CD14-positive monocyte (primary cell): ENCODE measurements around the gene DOK6. TPM values are rescaled to one million over a fixed set of nuclear protein-coding genes. Genes with fewer than 3 reads are reported as not detected.

Experiments
- DNase-seq, 3 donors: peaks; one replicate each; pipeline ENCODE4 v3.0.0-alpha.2; 2011 to 2022
- H2AFZ ChIP-seq: 2 replicates; pipeline ENCODE4 v1.6.0; 2012; ENCODE audit warnings: mild to moderate bottlenecking, low read depth, low read length, inconsistent platforms; ENCODE audit not compliant: insufficient read depth, poor library complexity, severe bottlenecking
- H3K27ac ChIP-seq, 2 donors: 1 replicate in 1 of 2; 2 replicates in 1 of 2; pipeline ENCODE4 v1.5.1; 2012 to 2013; ENCODE audit warnings: low read length in 2 of 2, control low read depth in 1 of 2, inconsistent platforms in 1 of 2, low read depth in 1 of 2, mild to moderate bottlenecking in 1 of 2
- H3K27me3 ChIP-seq, 2 donors: one replicate each; pipeline versions ENCODE4 v1.6.0 to v1.6.1; 2011 to 2013; ENCODE audit warnings: low read length in 2 of 2; ENCODE audit not compliant: control insufficient read depth in 2 of 2, insufficient read depth in 2 of 2
- H3K36me3 ChIP-seq, 2 donors: replicated peaks in 1 of 2; 1 replicate in 1 of 2; 2 replicates in 1 of 2; pipeline versions ENCODE4 v1.5.1 to v1.6.1; 2012 to 2013; ENCODE audit warnings: low read length in 2 of 2, control low read depth in 1 of 2, inconsistent platforms in 1 of 2, mild to moderate bottlenecking in 1 of 2; ENCODE audit not compliant: insufficient read depth in 2 of 2, control insufficient read depth in 1 of 2
- H3K4me1 ChIP-seq, 2 donors: 1 replicate in 1 of 2; 2 replicates in 1 of 2; pipeline versions ENCODE4 v1.5.1 to v1.6.1; 2012 to 2013; ENCODE audit warnings: low read length in 2 of 2, control low read depth in 1 of 2, inconsistent platforms in 1 of 2, mild to moderate bottlenecking in 1 of 2, moderate library complexity in 1 of 2; ENCODE audit not compliant: insufficient read depth in 2 of 2, control insufficient read depth in 1 of 2
- H3K4me2 ChIP-seq: replicated peaks from 2 replicates; pipeline ENCODE3; 2012; ENCODE audit warnings: low read length, moderate library complexity, mild to moderate bottlenecking; ENCODE audit not compliant: poor library complexity, severe bottlenecking; ENCODE audit errors: extremely low read depth
- H3K4me3 ChIP-seq, 3 experiments: fragments of 200-600 bp in 1 of 3; sonication (generic) in 1 of 3; replicated peaks in 1 of 3; 1 replicate in 2 of 3; 2 replicates in 1 of 3; pipeline ENCODE4 v1.5.1; 2011 to 2013; ENCODE audit warnings: low read length in 3 of 3, mild to moderate bottlenecking in 3 of 3, control low read depth in 2 of 3, low read depth in 2 of 3, inconsistent platforms in 1 of 3, moderate library complexity in 1 of 3
- H3K79me2 ChIP-seq: 2 replicates; pipeline ENCODE4 v1.6.0; 2012; ENCODE audit warnings: mild to moderate bottlenecking, control low read depth, inconsistent platforms, low read length, moderate library complexity; ENCODE audit not compliant: insufficient read depth
- H3K9ac ChIP-seq: 2 replicates; pipeline ENCODE4 v1.6.0; 2017; ENCODE audit warnings: low read length, mild to moderate bottlenecking; ENCODE audit not compliant: insufficient read depth, poor library complexity, severe bottlenecking
- H3K9me3 ChIP-seq, 2 donors: replicated peaks in 1 of 2; 1 replicate in 1 of 2; 2 replicates in 1 of 2; pipeline versions ENCODE4 v1.5.1 to v1.6.1; 2012 to 2013; ENCODE audit warnings: low read length in 2 of 2, control low read depth in 1 of 2; ENCODE audit not compliant: control insufficient read depth in 1 of 2, insufficient read depth in 1 of 2
- H4K20me1 ChIP-seq: 2 replicates; pipeline ENCODE4 v1.6.0; 2012; ENCODE audit warnings: mild to moderate bottlenecking, low read length, control low read depth, moderate library complexity; ENCODE audit not compliant: insufficient read depth
- H3K27ac Mint-ChIP-seq, 7 donors: one replicate each; pipeline ENCODE4 v1.8.0; 2020; ENCODE audit warnings: mild to moderate bottlenecking in 7 of 7, mixed read lengths in 7 of 7, moderate library complexity in 6 of 7, inconsistent platforms in 2 of 7
- H3K27me3 Mint-ChIP-seq, 3 donors: one replicate each; pipeline ENCODE4 v1.8.0; 2021 to 2022; ENCODE audit warnings: low read depth in 3 of 3, mild to moderate bottlenecking in 3 of 3, mixed read lengths in 3 of 3, moderate library complexity in 3 of 3, inconsistent platforms in 1 of 3
- H3K36me3 Mint-ChIP-seq, 2 donors: one replicate each; pipeline ENCODE4 v1.8.0; 2020; ENCODE audit warnings: mixed read lengths in 2 of 2, inconsistent platforms in 1 of 2, mild to moderate bottlenecking in 1 of 2
- H3K4me1 Mint-ChIP-seq: one replicate; pipeline ENCODE4 v1.8.0; 2020; ENCODE audit warnings: mild to moderate bottlenecking, mixed read lengths
- H3K4me3 Mint-ChIP-seq, 2 donors: one replicate each; pipeline ENCODE4 v1.8.0; 2020; ENCODE audit warnings: mild to moderate bottlenecking in 2 of 2, mixed read lengths in 2 of 2, moderate library complexity in 1 of 2
- H3K9me3 Mint-ChIP-seq, 7 donors: one replicate each; pipeline ENCODE4 v1.8.0; 2020 to 2022; ENCODE audit warnings: mixed read lengths in 7 of 7, mild to moderate bottlenecking in 6 of 7, moderate library complexity in 6 of 7, inconsistent platforms in 2 of 7
- CTCF ChIP-seq: fragments of 200-600 bp; IDR thresholded peaks from one replicate; pipeline ENCODE4 v1.8.0; 2022; ENCODE audit warnings: antibody characterized with exemption, mild to moderate bottlenecking
- WGBS: methylation state at CpG from one replicate; pipeline ENCODE4 v1.1.5; 2013; ENCODE audit warnings: missing lambda C conversion rate; ENCODE audit not compliant: insufficient coverage; 5-methylcytosine and 5-hydroxymethylcytosine counted together
- intact Hi-C, 2 donors: fragments of 100-400 bp; cut with micrococcal nuclease; formaldehyde crosslinking; loops; one replicate each; pipeline versions ENCODE4 v1.15.0 to v1.15.1; 2023
- polyA plus RNA-seq, 3 donors: library from polyadenylated mRNA; depleted of rRNA in 1 of 3; unstranded in 2 of 3; stranded (reverse) in 1 of 3; fragments of 300-500 nt in 2 of 3; fragments of >200 nt in 1 of 3; fragmentation: Illumina TruSeq in 2 of 3; gene quantifications; 1 replicate in 2 of 3; 2 replicates in 1 of 3; pipeline ENCODE4 v1.2.3, GENCODE V29; 2012 to 2021

DOK6 gene
- polyA plus RNA-seq, 3 donors = not detected

- no peaks in the 10 kb centered on the region for H3K27me3 Mint-ChIP-seq
- intact Hi-C loops = no loop called here
- Histone ChIP-seq H3K9me3 (no peaks in the 10 kb centered on the region), H3K4me3 (no peak overlapping the region), H3K4me1 (no peaks in the 10 kb centered on the region), H3K27ac (no peak overlapping the region), H2AFZ (no peak overlapping the region), H3K4me2 (no peak overlapping the region), H3K36me3 (no peaks in the 10 kb centered on the region), H3K79me2 (no peaks in the 10 kb centered on the region), H4K20me1 (no peaks in the 10 kb centered on the region), H3K9ac (no peak overlapping the region), H3K27me3 (no peaks in the 10 kb centered on the region)
- no peak overlapping the region for H3K27ac Mint-ChIP-seq
- no peaks in the 10 kb centered on the region for H3K36me3 Mint-ChIP-seq
- no peak for DNase-seq
- no peak overlapping the region for H3K4me3 Mint-ChIP-seq
- WGBS = 89% methylated on average over 3 of the region's 5 CpGs
- no peak for TF ChIP-seq CTCF
- peaks cover 0 to 9% (median under 1%) of the 10 kb centered on the region in 7 donors for H3K9me3 Mint-ChIP-seq
- H3K4me1 Mint-ChIP-seq = no peaks in the 10 kb centered on the region
These were observed 131.3 kb downstream of the DOK6 start for GRCh38 chr18:69531973-69532372.

- no peaks in the 10 kb centered on the region for H3K79me2 ChIP-seq
- Mint-ChIP-seq H3K27me3 (no peaks in the 10 kb centered on the region), H3K36me3 (no peaks in the 10 kb centered on the region), H3K4me1 (no peaks in the 10 kb centered on the region), H3K4me3 (no peak overlapping the region), H3K27ac (no peak overlapping the region), H3K9me3 (no peaks in the 10 kb centered on the region)
- H3K4me1 ChIP-seq = no peaks in the 10 kb centered on the region
- no peaks in the 10 kb centered on the region for H3K27me3 ChIP-seq
- no peak overlapping the region for H3K4me2 ChIP-seq
- no peaks in the 10 kb centered on the region for H3K36me3 ChIP-seq
- H3K27ac ChIP-seq = no peak overlapping the region
- DNase-seq = no peak
- intact Hi-C loops = no loop called here
- H2AFZ ChIP-seq = no peak overlapping the region
- no peak overlapping the region for H3K9ac ChIP-seq
- H4K20me1 ChIP-seq = no peaks in the 10 kb centered on the region
- no peak overlapping the region for H3K4me3 ChIP-seq
- TF ChIP-seq CTCF = no peak
- no CpG with 5 or more reads among the region's 3 CpGs for WGBS
- no peaks in the 10 kb centered on the region for H3K9me3 ChIP-seq
These were observed 136.5 kb downstream of the DOK6 start for GRCh38 chr18:69537183-69537582.
